Measurements from ENCODE around the gene IQGAP3.
"Not testable (repeated sequence)": the region's sequence is repeated elsewhere in the genome, so short reads cannot be mapped to it uniquely, and the experiment has no call there.

Gene IQGAP3

GRCh38 chr1:156592910-156593660 lies 20.7 kb upstream of the IQGAP3 start:
- TF ChIP-seq ZFX (IDR thresholded peaks at IDR 0.05; ENCODE audit: borderline replicate concordance) (no peak), CTCF (IDR thresholded peaks at IDR 0.05) (no peak)
- H3K27ac ChIP-seq, result peak overlapping the region; percentile 89

- TF ChIP-seq ZFX (IDR thresholded peaks at IDR 0.05; ENCODE audit: borderline replicate concordance) (no peak), CTCF (IDR thresholded peaks at IDR 0.05) (no peak)
- H3K27ac ChIP-seq, result peak overlapping the region; percentile 89
Measured at GRCh38 chr1:156592158-156592909, 20.0 kb upstream of the IQGAP3 start.

- TF ChIP-seq ZFX (IDR thresholded peaks at IDR 0.05; ENCODE audit: borderline replicate concordance) (no peak), CTCF (IDR thresholded peaks at IDR 0.05) (no peak)
Measured at GRCh38 chr1:156591432-156592157, 19.2 kb upstream of the IQGAP3 start, which contains the start of gene NAXE. Gene NAXE (plus strand): TSS chr1:156591776. CDS start chr1:156591805, 29 bp downstream.

GRCh38 chr1:156591181-156591431 lies 18.7 kb upstream of the IQGAP3 start:
- H3K27ac ChIP-seq, result peak overlapping the region; percentile 89

More at GRCh38 chr1:156591432-156592157, 19.2 kb upstream of the IQGAP3 start, which contains the start of gene NAXE:
- H3K27ac ChIP-seq, result peak within 1 kb of the TSS; percentile 89

GRCh38 chr1:156590326-156591180 lies 18.2 kb upstream of the IQGAP3 start:
- peak overlapping the region; percentile 89 for H3K27ac ChIP-seq
- no peak for TF ChIP-seq CTCF (IDR thresholded peaks at IDR 0.05)
- no peak for TF ChIP-seq ZFX (IDR thresholded peaks at IDR 0.05; ENCODE audit: borderline replicate concordance)

More at GRCh38 chr1:156591181-156591431, 18.7 kb upstream of the IQGAP3 start:
- TF ChIP-seq ZFX (IDR thresholded peaks at IDR 0.05; ENCODE audit: borderline replicate concordance), result no peak
- no peak for TF ChIP-seq CTCF (IDR thresholded peaks at IDR 0.05)

- H3K27ac ChIP-seq, result no peak overlapping the region
- TF ChIP-seq CTCF (IDR thresholded peaks at IDR 0.05), result no peak
- TF ChIP-seq ZFX (IDR thresholded peaks at IDR 0.05; ENCODE audit: borderline replicate concordance), result no peak
Measured at GRCh38 chr1:156589546-156589945, 17.2 kb upstream of the IQGAP3 start.

- not testable (repeated sequence) for H3K27ac ChIP-seq
Measured at GRCh38 chr1:156587927-156588326, 15.6 kb upstream of the IQGAP3 start.

Measured in 22Rv1 (cell line).